ENCODE data around the gene LCE6A.

- TF ChIP-seq POLR2A (IDR thresholded peaks at IDR 0.05; ENCODE audit: low read length) (no peak), GATA1 (IDR thresholded peaks at IDR 0.05; ENCODE audit: low read depth, low read length) (no peak)
These were observed 44.2 kb downstream of the LCE6A start for GRCh38 chr1:152886758-152887409.
